ENCODE results near the gene CPB1. TPM values are rescaled to one million over a fixed set of nuclear protein-coding genes. Genes with fewer than 3 reads are reported as not detected.

The CPB1 gene
- total RNA-seq, result not detected in 2 replicates

DNA sequence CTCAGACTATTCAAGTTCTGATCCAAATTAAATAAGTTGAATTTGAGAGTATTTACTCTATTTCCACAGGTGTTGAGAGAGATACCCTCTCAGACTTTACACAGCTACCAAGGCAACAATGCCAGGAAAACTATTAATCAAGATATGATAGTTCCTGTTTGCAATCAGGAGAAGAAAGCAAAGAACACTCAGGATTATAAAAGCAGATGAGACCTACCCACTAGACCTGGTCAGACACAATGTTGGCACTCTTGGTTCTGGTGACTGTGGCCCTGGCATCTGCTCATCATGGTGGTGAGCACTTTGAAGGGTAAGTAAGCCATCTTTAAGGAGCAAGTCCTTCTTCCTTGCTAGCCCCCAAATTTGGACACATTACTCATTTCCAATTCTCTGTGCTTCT is at the start of gene CPB1:
CPB1 (plus strand) TSS at position 227 of the 400 bp plus-strand sequence; CDS start at position 240, 13 bp downstream.

DNA sequence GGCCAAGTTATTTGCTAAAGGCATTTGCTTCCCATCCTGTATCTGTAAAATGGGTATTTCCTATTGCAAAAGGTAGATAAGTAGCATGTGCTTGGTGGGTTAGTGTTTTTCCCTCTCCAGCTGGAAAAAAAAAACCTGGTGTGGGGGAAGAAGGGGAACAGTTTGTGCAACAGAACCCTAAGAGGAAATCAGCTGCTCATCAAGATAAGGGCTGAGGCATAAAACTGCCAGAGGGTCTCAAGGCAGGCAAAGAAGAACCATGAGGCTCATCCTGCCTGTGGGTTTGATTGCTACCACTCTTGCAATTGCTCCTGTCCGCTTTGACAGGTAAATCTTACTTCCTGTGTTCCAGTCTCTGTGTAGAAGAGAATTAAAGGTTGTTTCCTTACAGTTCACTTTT is 37.4 kb downstream of the CPB1 start, which contains the start of gene CPA3:
CPA3 (plus strand) TSS at position 248 of the 400 bp plus-strand sequence; CDS start at position 260, 12 bp downstream.

Other genes with a start within 250 kb of the CPB1 start
- not detected in 2 replicates for gene AGTR1, start 129.9 kb upstream of the CPB1 start, total RNA-seq
- gene CPA3, start 37.5 kb downstream of the CPB1 start, total RNA-seq, result not detected in 2 replicates
- 17.6 and 26.4 TPM in 2 replicates for gene GYG1, start 163.7 kb downstream of the CPB1 start, total RNA-seq